Endothelial cell of umbilical vein (primary cell): ENCODE measurements around the gene PRKAG1. TPM values are rescaled to one million over a fixed set of nuclear protein-coding genes. Genes with fewer than 3 reads are reported as not detected.

Source experiments
- BruUV-seq: library from RNA; stranded (reverse); fragments of 400-500 nt; replicated peaks from 2 replicates; lab custom pipeline; 2021; lab: Mats Ljungman, UMichigan
- CTCF ChIA-PET: fragments of 300-600, 350-600 bp; sonication (Branson Sonifier 250); formaldehyde crosslinking; loops from one replicate; lab custom pipeline; 2021; ENCODE audit warnings: antibody characterized with exemption, inconsistent platforms; lab: Charles Lee
- POLR2A ChIA-PET: fragments of 300-600, 350-600 bp; sonication (Branson Sonifier 250); formaldehyde crosslinking; loops from one replicate; lab custom pipeline; 2021; ENCODE audit warnings: antibody characterized with exemption, inconsistent platforms; lab: Charles Lee
- DNase-seq: peaks from one replicate; pipeline ENCODE4 v3.0.0-alpha.2; 2011; ENCODE audit warnings: low read depth, low spot score
- FAIRE-seq: peaks from 2 replicates; lab custom pipeline; 2011; peaks lifted over from hg19 to GRCh38; lab: Jason Lieb, UNC
- H2AFZ ChIP-seq: 2 replicates; pipeline ENCODE4 v1.6.0; 2012; ENCODE audit warnings: low read depth, low read length, control low read depth, inconsistent platforms
- H3K27ac ChIP-seq: 2 replicates; pipeline ENCODE4 v1.5.1; 2011; ENCODE audit warnings: low read depth, mild to moderate bottlenecking, control low read depth, low read length, moderate library complexity; ENCODE audit not compliant: insufficient read depth
- H3K27me3 ChIP-seq, 2 experiments: 2 replicates each; pipeline versions ENCODE4 v1.6.0 to v1.6.1; 2011; ENCODE audit warnings: low read length in 2 of 2, mixed read lengths in 1 of 2; ENCODE audit not compliant: control insufficient read depth in 2 of 2, insufficient read depth in 2 of 2
- H3K36me3 ChIP-seq, 2 experiments: 2 replicates in 1 of 2; 3 replicates in 1 of 2; pipeline ENCODE4 v1.5.1; 2011; ENCODE audit warnings: low read length in 2 of 2, mild to moderate bottlenecking in 1 of 2, moderate library complexity in 1 of 2; ENCODE audit not compliant: control insufficient read depth in 2 of 2, insufficient read depth in 2 of 2; ENCODE audit errors: extremely low read depth in 1 of 2
- H3K4me1 ChIP-seq: 3 replicates; pipeline ENCODE4 v1.5.1; 2011; ENCODE audit warnings: mild to moderate bottlenecking, low read length; ENCODE audit not compliant: control insufficient read depth, insufficient read depth; ENCODE audit errors: extremely low read depth
- H3K4me2 ChIP-seq: 2 replicates; pipeline ENCODE4 v1.6.1; 2011; ENCODE audit warnings: low read length, control low read depth, mixed read lengths; ENCODE audit not compliant: insufficient read depth
- H3K4me3 ChIP-seq, 3 experiments: fragments of 200-600 bp in 1 of 3; sonication (generic), shearing (Covaris generic) in 1 of 3; replicated peaks in 1 of 3; 2 replicates each; pipeline ENCODE4 v1.5.1; 2011 to 2016; ENCODE audit warnings: control low read depth in 3 of 3, low read length in 3 of 3, mild to moderate bottlenecking in 2 of 3, inconsistent platforms in 1 of 3, low read depth in 1 of 3, moderate library complexity in 1 of 3; ENCODE audit not compliant: insufficient read depth in 1 of 3
- H3K79me2 ChIP-seq: 2 replicates; pipeline ENCODE4 v1.6.0; 2012; ENCODE audit warnings: low read length, inconsistent platforms; ENCODE audit not compliant: control insufficient read depth, insufficient read depth
- H3K9ac ChIP-seq: replicated peaks from 2 replicates; pipeline ENCODE3; 2011; ENCODE audit warnings: low read length, control low read depth; ENCODE audit not compliant: insufficient read depth; ENCODE audit errors: extremely low read depth
- H3K9me1 ChIP-seq: replicated peaks from 3 replicates; pipeline ENCODE4 v1.6.0; 2011; ENCODE audit warnings: mild to moderate bottlenecking, low read length; ENCODE audit not compliant: control insufficient read depth, insufficient read depth; ENCODE audit errors: extremely low read depth
- H3K9me3 ChIP-seq: replicated peaks from 2 replicates; pipeline ENCODE4 v1.5.1; 2012; ENCODE audit warnings: low read length, inconsistent platforms; ENCODE audit not compliant: control insufficient read depth, insufficient read depth
- H4K20me1 ChIP-seq: replicated peaks from 2 replicates; pipeline ENCODE3; 2011; ENCODE audit warnings: mild to moderate bottlenecking, low read length; ENCODE audit not compliant: control insufficient read depth, insufficient read depth; ENCODE audit errors: extremely low read depth
- EZH2 ChIP-seq: IDR thresholded peaks from 2 replicates; pipeline ENCODE4 v1.6.1; 2012; ENCODE audit warnings: borderline replicate concordance, low read depth, mild to moderate bottlenecking, moderate library complexity, low read length, inconsistent platforms; ENCODE audit not compliant: severe bottlenecking
- FOS ChIP-seq: IDR thresholded peaks from 2 replicates; pipeline ENCODE4 v1.6.1; 2011; ENCODE audit warnings: mild to moderate bottlenecking, low read length, moderate library complexity, borderline replicate concordance; ENCODE audit not compliant: insufficient read depth
- GATA2 ChIP-seq: IDR thresholded peaks from 2 replicates; pipeline ENCODE4 v1.7.0; 2011; ENCODE audit warnings: low read depth, mild to moderate bottlenecking, moderate library complexity, mixed read lengths, low read length; ENCODE audit not compliant: insufficient read length, insufficient read depth
- JUN ChIP-seq: IDR thresholded peaks from 2 replicates; pipeline ENCODE4 v1.6.1; 2011; ENCODE audit warnings: borderline replicate concordance, low read depth; ENCODE audit not compliant: insufficient read length, insufficient read depth
- MYC ChIP-seq: IDR thresholded peaks from one replicate; pipeline ENCODE4 v1.6.1; 2011; ENCODE audit warnings: mild to moderate bottlenecking, low read depth, low read length
- POLR2A ChIP-seq: IDR thresholded peaks from 2 replicates; pipeline ENCODE4 v1.6.1; 2012; ENCODE audit warnings: low read depth, mild to moderate bottlenecking, control low read depth, low read length
- POLR2AphosphoS5 ChIP-seq: IDR thresholded peaks from 2 replicates; pipeline ENCODE4 v1.6.1; 2012; ENCODE audit warnings: low read depth, mild to moderate bottlenecking, control low read depth, low read length, moderate library complexity; ENCODE audit not compliant: insufficient read depth
- dilution Hi-C: fragments of 300-500 bp; cut with MboI; formaldehyde crosslinking; loops from one replicate; pipeline ENCODE4 v1.15.0; 2019; ENCODE audit warnings: low sequenced_read_pairs; ENCODE audit not compliant: extremely low pct_ligation_motif_present
- intact Hi-C: fragments of 100-400 bp; cut with micrococcal nuclease; formaldehyde crosslinking; loops from one replicate; pipeline ENCODE4 v1.10.0; 2022
- polyA plus RNA-seq, 4 experiments: library from polyadenylated mRNA; depleted of rRNA in 3 of 4; stranded (reverse) in 3 of 4; unstranded in 1 of 4; fragments of >200 nt; gene quantifications; 2 replicates each; pipeline versions ENCODE4 v1.2.1 to v1.2.3, GENCODE V29; 2011 to 2012; ENCODE audit warnings: missing spikeins in 1 of 4
- total RNA-seq: library from RNA; stranded (reverse); gene quantifications from 2 replicates; pipeline ENCODE4 v1.2.3, GENCODE V29; 2021
- TF ChIP-seq, protein P1 (sequence below), 2 donors: IDR thresholded peaks; 1 replicate in 1 of 2; 2 replicates in 1 of 2; pipeline ENCODE4 v1.5.1; 2011; ENCODE audit warnings: low read length in 2 of 2, mild to moderate bottlenecking in 2 of 2, moderate library complexity in 2 of 2, control low read depth in 1 of 2, inconsistent platforms in 1 of 2, low read depth in 1 of 2; ENCODE audit not compliant: insufficient read depth in 1 of 2; ENCODE audit errors: extremely low read depth in 1 of 2
- TF ChIP-seq, protein P2 (sequence below): IDR thresholded peaks from 2 replicates; pipeline ENCODE4 v1.6.1; 2011; ENCODE audit not compliant: insufficient read depth, insufficient read length

The PRKAG1 gene
- total and polyA plus RNA-seq, 2 donors (not counting 3 experiments of a cell fraction or from before 2014, with no cell fraction given) = 52.1 to 54.9 TPM

DNA sequence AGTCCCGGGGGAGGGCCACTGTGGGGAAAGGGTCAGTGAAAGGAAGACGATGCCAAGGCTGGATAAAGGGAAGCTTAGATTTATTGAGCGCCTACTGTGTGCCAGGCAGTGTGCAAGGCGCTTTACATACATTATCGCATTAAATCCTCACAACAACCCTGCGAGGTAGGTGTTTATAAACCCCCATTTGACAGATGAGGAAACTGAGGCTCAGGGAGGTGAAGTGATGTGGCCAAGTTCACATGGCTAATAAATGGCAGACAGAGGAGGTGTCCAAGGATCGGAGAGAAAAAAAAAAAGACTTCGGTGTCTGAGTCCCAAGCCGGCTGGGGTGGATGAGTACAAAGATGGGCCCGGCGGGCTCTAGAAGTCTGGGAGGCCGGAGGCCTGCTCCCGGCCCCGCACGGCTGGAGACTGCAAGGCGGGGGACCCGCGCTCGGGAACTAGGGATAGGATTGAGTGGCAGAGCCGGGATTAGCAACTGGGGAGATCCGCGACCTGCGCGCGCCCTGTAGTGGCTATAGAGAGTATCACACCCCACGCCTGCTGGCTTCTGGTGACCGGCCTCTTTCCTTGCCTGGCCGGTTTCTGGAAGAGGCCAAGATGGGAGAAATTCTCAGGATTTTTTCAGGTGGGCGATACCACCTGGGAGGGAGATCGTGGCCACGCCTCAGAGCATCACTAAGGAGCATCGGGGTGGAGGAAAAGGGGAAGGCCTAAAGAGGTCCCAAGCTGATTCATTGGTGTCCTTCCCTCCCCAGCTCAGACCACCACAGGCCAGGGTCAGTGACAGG is 23.3 kb downstream of the PRKAG1 start:
- no peak overlapping the region for H3K27ac ChIP-seq
- dilution Hi-C loops = no loop called here
- no peak overlapping the region for H3K4me3 ChIP-seq
- BruUV-seq = no TSS peak
- H3K4me1 ChIP-seq = peaks cover 11% of the 10 kb centered on the region
- H3K27me3 ChIP-seq = peaks cover 25 to 26% of the 10 kb centered on the region in 2 experiments
- peak overlapping the region; percentile 45 for H3K4me2 ChIP-seq
- POLR2A ChIA-PET = interaction anchor here (0.6 kb wide), 1 partner anchor 194 kb away, joined by 6 read pairs; no protein-coding TSS in a partner anchor
- no peaks in the 10 kb centered on the region for H3K9me3 ChIP-seq
- CTCF ChIA-PET = interaction anchor here (0.7 to 10.5 kb wide), 12 partner anchors 14 to 240 kb away, joined by 3 to 175 read pairs (median 6); partner anchors contain the start of genes DDX23, FKBP11, PRKAG1 and WNT1
- H4K20me1 ChIP-seq = no peaks in the 10 kb centered on the region
- TF ChIP-seq, protein P1, sequence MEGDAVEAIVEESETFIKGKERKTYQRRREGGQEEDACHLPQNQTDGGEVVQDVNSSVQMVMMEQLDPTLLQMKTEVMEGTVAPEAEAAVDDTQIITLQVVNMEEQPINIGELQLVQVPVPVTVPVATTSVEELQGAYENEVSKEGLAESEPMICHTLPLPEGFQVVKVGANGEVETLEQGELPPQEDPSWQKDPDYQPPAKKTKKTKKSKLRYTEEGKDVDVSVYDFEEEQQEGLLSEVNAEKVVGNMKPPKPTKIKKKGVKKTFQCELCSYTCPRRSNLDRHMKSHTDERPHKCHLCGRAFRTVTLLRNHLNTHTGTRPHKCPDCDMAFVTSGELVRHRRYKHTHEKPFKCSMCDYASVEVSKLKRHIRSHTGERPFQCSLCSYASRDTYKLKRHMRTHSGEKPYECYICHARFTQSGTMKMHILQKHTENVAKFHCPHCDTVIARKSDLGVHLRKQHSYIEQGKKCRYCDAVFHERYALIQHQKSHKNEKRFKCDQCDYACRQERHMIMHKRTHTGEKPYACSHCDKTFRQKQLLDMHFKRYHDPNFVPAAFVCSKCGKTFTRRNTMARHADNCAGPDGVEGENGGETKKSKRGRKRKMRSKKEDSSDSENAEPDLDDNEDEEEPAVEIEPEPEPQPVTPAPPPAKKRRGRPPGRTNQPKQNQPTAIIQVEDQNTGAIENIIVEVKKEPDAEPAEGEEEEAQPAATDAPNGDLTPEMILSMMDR (IDR thresholded peaks at IDR 0.05; ENCODE audit: extremely low read depth in 1 of 2, insufficient read depth in 1 of 2, low read depth in 1 of 2, low read length in 2 of 2) = peak; percentile 69 to 85
- TF ChIP-seq POLR2A (no peak), POLR2AphosphoS5 (no peak), JUN (no peak), FOS (no peak), EZH2 (peak; percentile 44), GATA2 (no peak), MYC (no peak)
- TF ChIP-seq, protein P2, sequence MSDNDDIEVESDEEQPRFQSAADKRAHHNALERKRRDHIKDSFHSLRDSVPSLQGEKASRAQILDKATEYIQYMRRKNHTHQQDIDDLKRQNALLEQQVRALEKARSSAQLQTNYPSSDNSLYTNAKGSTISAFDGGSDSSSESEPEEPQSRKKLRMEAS = no peak
- no peak overlapping the region for H3K9ac ChIP-seq
- no peaks in the 10 kb centered on the region for H3K9me1 ChIP-seq
- no peaks in the 10 kb centered on the region for H3K79me2 ChIP-seq
- H2AFZ ChIP-seq = peak overlapping the region; percentile 6
- peak; percentile 74 for FAIRE-seq
- DNase-seq = peak; percentile 77
- intact Hi-C loops = loop anchor here (1.0 kb wide), 2 partner anchors 21 to 142 kb away; no protein-coding TSS in a partner anchor
- no peaks in the 10 kb centered on the region for H3K36me3 ChIP-seq
